ENCODE data around the gene SDK1.
"Not testable (repeated sequence)": the region's sequence is repeated elsewhere in the genome, so short reads cannot be mapped to it uniquely, and the experiment has no call there.

- TF ChIP-seq POLR2AphosphoS2 (IDR thresholded peaks at IDR 0.05; ENCODE audit: low read depth, low read length); MAX (IDR thresholded peaks at IDR 0.05; ENCODE audit: low read depth, low read length); YY1 (IDR thresholded peaks at IDR 0.05; ENCODE audit: low read depth, low read length); CTCF (IDR thresholded peaks at IDR 0.05 in 2 of 3, conservative IDR thresholded peaks at IDR 0.05 in 1 of 3; ENCODE audit: control insufficient read depth in 2 of 3, extremely low read depth in 1 of 3, insufficient read depth in 1 of 3, low read depth in 3 of 3, low read length in 3 of 3); ZNF274 (IDR thresholded peaks at IDR 0.05; ENCODE audit: insufficient read depth, insufficient read length); CBX5 (IDR thresholded peaks at IDR 0.05; ENCODE audit: low read depth); NFXL1 (IDR thresholded peaks at IDR 0.05; ENCODE audit: borderline replicate concordance); ZBED1 (IDR thresholded peaks at IDR 0.05; ENCODE audit: borderline replicate concordance); SMAD5 (IDR thresholded peaks at IDR 0.05; ENCODE audit: low read depth); PBX3 (IDR thresholded peaks at IDR 0.05; ENCODE audit: insufficient replicate concordance, low read depth, low read length); ZBTB11 (CRISPR knock-in tag; IDR thresholded peaks at IDR 0.05); PRDM15 (CRISPR knock-in tag; IDR thresholded peaks at IDR 0.05); MXI1 (IDR thresholded peaks at IDR 0.05; ENCODE audit: low read depth, low read length): not testable (repeated sequence)
Measured at GRCh38 chr7:4236873-4237272, 935.8 kb downstream of the SDK1 start.

Data from GM12878 (cell line).